Stimulated activated CD8-positive, alpha-beta memory T cell treated with anti-CD3 and anti-CD28 coated beads, Interleukin-7, amount 100 ng/mL, for 24 hours (primary cell): ENCODE data around the gene TEX9.
"Not testable (repeated sequence)": the region's sequence is repeated elsewhere in the genome, so short reads cannot be mapped to it uniquely, and the experiment has no call there.

Experiments used
- DNase-seq: peaks from one replicate; pipeline ENCODE4 v3.0.0-alpha.2; 2020; ENCODE audit warnings: low read depth

The TEX9 gene

GRCh38 chr15:56366211-56366610 is 985 bp downstream of the TEX9 start:
- no peak for DNase-seq

- DNase-seq = no peak
Measured at GRCh38 chr15:56367156-56367555, 1.9 kb downstream of the TEX9 start.

- no peak for DNase-seq
Measured at GRCh38 chr15:56369234-56369633, 4.0 kb downstream of the TEX9 start.

- DNase-seq = no peak
Measured at GRCh38 chr15:56371495-56372147, 6.4 kb downstream of the TEX9 start.

GRCh38 chr15:56374693-56375092 is 9.5 kb downstream of the TEX9 start:
- not testable (repeated sequence) for DNase-seq

GRCh38 chr15:56377822-56378221 is 12.6 kb downstream of the TEX9 start:
- not testable (repeated sequence) for DNase-seq

GRCh38 chr15:56383010-56383409 is 17.8 kb downstream of the TEX9 start:
- no peak for DNase-seq

GRCh38 chr15:56385908-56386307 is 20.7 kb downstream of the TEX9 start:
- no peak for DNase-seq

- no peak for DNase-seq
Measured at GRCh38 chr15:56390739-56391267, 25.6 kb downstream of the TEX9 start.

- no peak for DNase-seq
Measured at GRCh38 chr15:56393277-56393676, 28.1 kb downstream of the TEX9 start.

GRCh38 chr15:56394909-56395308 is 29.7 kb downstream of the TEX9 start:
- no peak for DNase-seq

GRCh38 chr15:56397325-56397724 is 32.1 kb downstream of the TEX9 start:
- not testable (repeated sequence) for DNase-seq

GRCh38 chr15:56399209-56399608 is 34.0 kb downstream of the TEX9 start:
- DNase-seq = not testable (repeated sequence)

- DNase-seq = no peak
Measured at GRCh38 chr15:56410721-56411120, 45.5 kb downstream of the TEX9 start.

GRCh38 chr15:56411122-56411749 is 46.0 kb downstream of the TEX9 start:
- no peak for DNase-seq

GRCh38 chr15:56413114-56413733 is 48.0 kb downstream of the TEX9 start:
- not testable (repeated sequence) for DNase-seq

- DNase-seq = no peak
Measured at GRCh38 chr15:56425276-56425675, 60.0 kb downstream of the TEX9 start.

GRCh38 chr15:56425976-56426375 is 60.8 kb downstream of the TEX9 start:
- DNase-seq = no peak

GRCh38 chr15:56428821-56429458 is 63.7 kb downstream of the TEX9 start:
- DNase-seq = no peak

GRCh38 chr15:56432304-56432703 is 67.1 kb downstream of the TEX9 start:
- DNase-seq = no peak

GRCh38 chr15:56440214-56440770 is 75.1 kb downstream of the TEX9 start:
- DNase-seq = no peak

- no peak for DNase-seq
Measured at GRCh38 chr15:56442354-56442753, 77.1 kb downstream of the TEX9 start.
